Aortic smooth muscle cell (primary cell): ENCODE measurements around the gene CMTM4. TPM values are rescaled to one million over a fixed set of nuclear protein-coding genes. Genes with fewer than 3 reads are reported as not detected.

Source experiments
- total RNA-seq: library from RNA; depleted of rRNA; stranded (reverse); fragments of >200 nt; gene quantifications from 2 replicates; pipeline ENCODE4 v1.2.3, GENCODE V29; 2014

CMTM4 gene
- total RNA-seq, result 9.1 and 10.4 TPM in 2 replicates

DNA sequence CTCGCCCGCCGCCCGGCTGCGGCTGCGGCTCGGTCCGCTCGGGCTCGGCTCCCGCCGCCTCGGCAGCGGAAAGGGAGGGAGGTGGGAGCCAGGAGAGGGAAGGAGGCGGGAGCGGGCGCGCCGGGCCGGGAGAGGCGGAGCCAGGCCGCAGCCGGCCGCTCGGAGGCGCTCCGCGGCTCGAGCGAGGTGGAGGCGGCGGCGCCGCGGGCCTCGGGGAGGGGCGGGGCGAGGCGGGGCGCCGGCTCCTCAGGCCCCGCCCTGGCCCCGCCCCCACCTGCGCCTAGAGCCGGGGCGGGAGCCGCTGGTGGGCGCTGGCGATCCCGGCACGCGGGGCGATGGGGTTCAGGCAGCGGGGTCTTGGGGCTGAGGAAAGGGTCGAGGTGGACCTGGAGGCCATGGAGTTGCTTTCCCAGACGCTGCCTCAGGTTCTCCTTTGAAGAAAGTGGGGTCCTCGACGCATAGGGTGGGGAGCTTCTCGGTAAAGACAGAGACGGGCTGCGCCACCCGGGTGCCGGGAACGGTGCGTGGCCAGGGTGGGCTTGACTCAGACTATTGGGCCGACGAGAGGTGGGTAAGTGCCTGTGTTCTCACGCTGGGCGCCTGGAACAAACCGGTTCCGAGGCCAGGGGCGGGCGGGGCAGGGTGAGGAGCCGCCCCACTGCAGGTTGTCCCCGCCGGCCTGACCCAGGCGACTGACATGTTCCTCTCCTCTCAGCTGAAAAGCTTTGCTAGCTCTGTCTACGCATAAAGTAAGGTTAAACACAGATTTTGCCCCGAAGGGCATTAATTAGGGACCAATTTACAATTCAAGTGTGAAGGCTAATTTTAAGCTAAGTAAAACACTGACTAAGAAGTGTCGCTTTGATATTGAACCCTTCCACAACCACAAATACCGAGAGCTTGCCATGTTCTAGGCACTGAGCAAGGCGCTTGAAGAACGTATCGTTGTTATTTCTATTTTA is at the start of gene CMTM4:
CMTM4 (minus strand) TSS at position 75 of the 962 bp plus-strand sequence. CDS start 218 bp downstream, outside the sequence.

GRCh38 chr16:66604376-66605176 is 92.0 kb downstream of the CMTM4 start, which contains the start of gene CMTM3:
CMTM3 (plus strand) TSS chr16:66604704; CDS start chr16:66604806, 102 bp downstream.

DNA sequence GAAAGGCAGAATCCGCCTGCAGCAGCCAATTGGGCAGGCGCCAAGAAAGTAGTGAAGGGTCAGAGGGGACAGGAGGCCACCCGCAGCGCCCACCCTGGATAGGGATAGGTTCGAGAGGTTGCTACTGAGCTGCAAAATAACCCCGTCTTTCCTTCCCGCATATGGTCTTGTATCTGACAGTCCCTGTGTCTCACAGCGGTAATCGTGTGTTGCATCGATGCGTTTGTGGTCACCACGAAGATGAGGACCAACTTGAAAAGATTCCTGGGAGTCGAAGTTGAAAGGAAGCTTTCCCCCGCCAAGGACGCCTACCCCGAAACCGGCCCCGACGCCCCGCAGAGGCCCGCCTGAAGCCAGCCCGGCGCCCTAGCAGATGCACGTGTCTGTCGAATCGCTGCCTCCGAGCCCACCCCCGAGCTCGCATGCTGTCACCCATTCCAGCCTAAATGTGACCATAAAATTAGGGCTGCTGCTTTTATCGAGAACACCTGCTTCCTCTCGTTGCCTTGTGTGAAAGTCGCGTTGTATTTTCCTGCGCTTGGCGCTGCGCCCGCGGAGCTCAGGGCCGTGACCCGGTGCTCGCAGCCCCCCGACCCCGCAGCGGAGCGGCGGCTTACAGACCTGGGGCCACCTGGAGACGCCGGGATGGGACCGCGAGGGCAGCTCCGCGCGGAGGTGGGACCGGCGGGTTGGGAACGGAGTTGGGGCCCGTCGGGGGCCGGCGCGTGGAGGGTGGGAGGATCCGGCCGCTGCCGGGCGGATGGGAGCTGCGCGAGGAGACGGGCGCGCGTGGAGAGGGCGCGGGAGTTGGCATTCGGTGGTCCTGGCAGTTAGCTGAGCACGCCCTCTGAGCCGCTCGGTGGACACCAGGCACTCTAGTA is 117.7 kb downstream of the CMTM4 start, which contains the start of gene CMTM2:
CMTM2 (plus strand) TSS at position 813 of the 881 bp plus-strand sequence. CDS start 145 bp downstream, outside the sequence.

GRCh38 chr16:66566051-66566901 is 130.3 kb downstream of the CMTM4 start, which contains the start of gene CMTM1:
CMTM1 (plus strand) TSS chr16:66566439; CDS start chr16:66566514, 75 bp downstream.

Other genes with a start within 250 kb of the CMTM4 start
- gene TK2, start 146.6 kb downstream of the CMTM4 start, total RNA-seq, result 75.9 and 82.3 TPM in 2 replicates
- gene CKLF, start 144.2 kb downstream of the CMTM4 start, total RNA-seq, result 32.6 and 49.4 TPM in 2 replicates
- gene CMTM1, start 130.3 kb downstream of the CMTM4 start, total RNA-seq, result 1.4 and 1.6 TPM in 2 replicates
- gene CMTM2, start 117.3 kb downstream of the CMTM4 start, total RNA-seq, result not detected in 2 replicates
- 6.2 and 8.4 TPM in 2 replicates for gene CMTM3, start 92.0 kb downstream of the CMTM4 start, total RNA-seq
- 146 and 174 TPM in 2 replicates for gene DYNC1LI2, start 54.9 kb upstream of the CMTM4 start, total RNA-seq
- 0.12 and 0.13 TPM in 2 replicates for gene TERB1, start 104.8 kb upstream of the CMTM4 start, total RNA-seq
- gene NAE1, start 134.2 kb upstream of the CMTM4 start, total RNA-seq, result 58.0 and 60.4 TPM in 2 replicates
- not detected in 2 replicates for gene CA7, start 147.7 kb upstream of the CMTM4 start, total RNA-seq
- gene PDP2, start 183.8 kb upstream of the CMTM4 start, total RNA-seq, result 8.1 and 8.3 TPM in 2 replicates
- gene CDH16, start 222.1 kb upstream of the CMTM4 start, total RNA-seq, result not detected in 2 replicates
- gene RRAD, start 228.8 kb upstream of the CMTM4 start, total RNA-seq, result 3.2 and 7.7 TPM in 2 replicates
- gene CIAO2B, start 237.7 kb upstream of the CMTM4 start, total RNA-seq, result 126 and 169 TPM in 2 replicates
- 28.1 and 29.1 TPM in 2 replicates for gene CES2, start 238.8 kb upstream of the CMTM4 start, total RNA-seq